HEK293T (cell line): ENCODE data around the gene NR5A1.

Experiments
- CTCF ChIA-PET: fragments of 350-600 bp; formaldehyde crosslinking; extraction: SDS; loops from one replicate; lab custom pipeline; 2021; ENCODE audit warnings: antibody characterized with exemption, inconsistent platforms; lab: Yijun Ruan, JAX
- POLR2A ChIA-PET: fragments of 350-600 bp; formaldehyde crosslinking; extraction: SDS; loops from one replicate; lab custom pipeline; 2020; ENCODE audit warnings: antibody characterized with exemption, inconsistent platforms; lab: Yijun Ruan, JAX
- DNase-seq: peaks from one replicate; pipeline ENCODE4 v3.0.0; 2012; ENCODE audit warnings: mixed read lengths; ENCODE audit errors: extremely low spot score
- ARNT ChIP-seq: fragments of 450-650 bp; IDR thresholded peaks from 2 replicates; pipeline ENCODE4 v1.6.1; 2017; ENCODE audit warnings: mild to moderate bottlenecking
- BHLHE40 ChIP-seq: fragments of 450-650 bp; IDR thresholded peaks from 2 replicates; pipeline ENCODE4 v1.6.1; 2016; ENCODE audit warnings: mild to moderate bottlenecking, moderate library complexity, borderline replicate concordance
- CTBP1 ChIP-seq: fragments of 450-650 bp; IDR thresholded peaks from 2 replicates; pipeline ENCODE4 v1.6.1; 2016; ENCODE audit warnings: borderline replicate concordance
- ELF4 ChIP-seq: fragments of 450-650 bp; IDR thresholded peaks from 2 replicates; pipeline ENCODE4 v1.6.1; 2017; ENCODE audit warnings: antibody characterized with exemption
- FOXA1 ChIP-seq: fragments of 450-650 bp; IDR thresholded peaks from 2 replicates; pipeline ENCODE4 v1.6.1; 2016; ENCODE audit warnings: mild to moderate bottlenecking
- FOXK2 ChIP-seq: fragments of 450-650 bp; IDR thresholded peaks from 2 replicates; pipeline ENCODE4 v1.6.1; 2016; ENCODE audit warnings: mild to moderate bottlenecking
- FOXM1 ChIP-seq: fragments of 450-650 bp; IDR thresholded peaks from 2 replicates; pipeline ENCODE4 v1.6.1; 2017; ENCODE audit warnings: mild to moderate bottlenecking, borderline replicate concordance
- HDGF ChIP-seq: fragments of 450-650 bp; IDR thresholded peaks from 2 replicates; pipeline ENCODE4 v1.6.1; 2017; ENCODE audit warnings: antibody characterized with exemption, borderline replicate concordance
- L3MBTL2 ChIP-seq: fragments of 450-650 bp; conservative IDR thresholded peaks from 2 replicates; pipeline ENCODE4 v1.6.1; 2016; ENCODE audit warnings: mild to moderate bottlenecking
- LEF1 ChIP-seq: fragments of 450-650 bp; IDR thresholded peaks from 2 replicates; pipeline ENCODE4 v1.6.1; 2017; ENCODE audit warnings: mild to moderate bottlenecking, borderline replicate concordance
- NFRKB ChIP-seq: fragments of 450-650 bp; IDR thresholded peaks from 2 replicates; pipeline ENCODE4 v1.6.1; 2016; ENCODE audit warnings: mild to moderate bottlenecking, moderate library complexity
- PKNOX1 ChIP-seq: fragments of 450-650 bp; IDR thresholded peaks from 2 replicates; pipeline ENCODE4 v1.6.1; 2016
- SP1 ChIP-seq: fragments of 450-650 bp; IDR thresholded peaks from 2 replicates; pipeline ENCODE4 v1.6.1; 2017
- SUZ12 ChIP-seq: fragments of 450-650 bp; IDR thresholded peaks from 2 replicates; pipeline ENCODE4 v1.6.1; 2016; ENCODE audit warnings: mild to moderate bottlenecking
- TARDBP ChIP-seq: fragments of 450-650 bp; IDR thresholded peaks from 2 replicates; pipeline ENCODE4 v1.6.1; 2016
- ZNF384 ChIP-seq: fragments of 450-650 bp; IDR thresholded peaks from 2 replicates; pipeline ENCODE4 v1.6.1; 2016

The NR5A1 gene

GRCh38 chr9:124514125-124514524, 6.9 kb upstream of the NR5A1 start:
- TF ChIP-seq L3MBTL2 (no peak), SUZ12 (no peak), ELF4 (no peak)
- ChIA-PET CTCF (interaction anchor here (0.9 kb wide), 1 partner anchor 23 kb away, joined by 3 read pairs; no protein-coding TSS in a partner anchor), POLR2A (interaction anchor here (0.6 kb wide), 1 partner anchor 144 kb away, joined by 3 read pairs; no protein-coding TSS in a partner anchor)
- DNase-seq: no peak

- DNase-seq: no peak
- TF ChIP-seq SP1: no peak
- no peak for TF ChIP-seq BHLHE40
- TF ChIP-seq SUZ12: no peak
- TF ChIP-seq PKNOX1: no peak
- TF ChIP-seq CTBP1: no peak
- TF ChIP-seq HDGF: no peak
- TF ChIP-seq FOXK2: no peak
- TF ChIP-seq NFRKB: no peak
- TF ChIP-seq TARDBP: no peak
- ChIA-PET CTCF (interaction anchor here (0.7 to 0.9 kb wide), 2 partner anchors 23 to 37 kb away, joined by 3 read pairs; no protein-coding TSS in a partner anchor), POLR2A (no interaction called here)
These were observed 6.3 kb upstream of the NR5A1 start for GRCh38 chr9:124513376-124513994.

- POLR2A ChIA-PET: no interaction called here
These were observed 5.6 kb upstream of the NR5A1 start for GRCh38 chr9:124512806-124513204.

GRCh38 chr9:124511891-124512805, 4.9 kb upstream of the NR5A1 start:
- ChIA-PET POLR2A (no interaction called here), CTCF (no interaction called here)
- TF ChIP-seq SUZ12 (no peak), PKNOX1 (no peak), TARDBP (no peak), ZNF384 (no peak), L3MBTL2 (no peak), ARNT (no peak), CTBP1 (no peak), BHLHE40 (no peak), LEF1 (no peak), SP1 (no peak), FOXK2 (no peak), NFRKB (no peak), HDGF (no peak), FOXA1 (no peak), FOXM1 (no peak), ELF4 (no peak)
- no peak for DNase-seq

More at GRCh38 chr9:124512806-124513204, 5.6 kb upstream of the NR5A1 start:
- CTCF ChIA-PET: no interaction called here
- TF ChIP-seq CTBP1 (no peak), NFRKB (no peak), ELF4 (no peak), HDGF (no peak)
- DNase-seq: no peak

- POLR2A ChIA-PET: no interaction called here
- DNase-seq: no peak
- no peak for TF ChIP-seq PKNOX1
- TF ChIP-seq TARDBP: no peak
- TF ChIP-seq HDGF: no peak
- no peak for TF ChIP-seq ELF4
- no peak for TF ChIP-seq FOXM1
- no peak for TF ChIP-seq FOXK2
- CTCF ChIA-PET: no interaction called here
These were observed 4.2 kb upstream of the NR5A1 start for GRCh38 chr9:124511426-124511840.

GRCh38 chr9:124510650-124511425, 3.6 kb upstream of the NR5A1 start:
- CTCF ChIA-PET: no interaction called here
- POLR2A ChIA-PET: no interaction called here
- no peak for DNase-seq
- TF ChIP-seq FOXK2 (no peak), BHLHE40 (no peak), L3MBTL2 (no peak), HDGF (no peak), SUZ12 (no peak), FOXA1 (no peak), ARNT (no peak), CTBP1 (no peak), TARDBP (no peak), FOXM1 (no peak), ZNF384 (no peak), ELF4 (no peak), LEF1 (no peak)
